ENCODE data around the gene TTC33. TPM values are rescaled to one million over a fixed set of nuclear protein-coding genes. Genes with fewer than 3 reads are reported as not detected.
"Not testable (repeated sequence)": the region's sequence is repeated elsewhere in the genome, so short reads cannot be mapped to it uniquely, and the experiment has no call there.

TTC33 gene
- total RNA-seq, 1 donor from 2014 or later, result 19.3 TPM

DNA sequence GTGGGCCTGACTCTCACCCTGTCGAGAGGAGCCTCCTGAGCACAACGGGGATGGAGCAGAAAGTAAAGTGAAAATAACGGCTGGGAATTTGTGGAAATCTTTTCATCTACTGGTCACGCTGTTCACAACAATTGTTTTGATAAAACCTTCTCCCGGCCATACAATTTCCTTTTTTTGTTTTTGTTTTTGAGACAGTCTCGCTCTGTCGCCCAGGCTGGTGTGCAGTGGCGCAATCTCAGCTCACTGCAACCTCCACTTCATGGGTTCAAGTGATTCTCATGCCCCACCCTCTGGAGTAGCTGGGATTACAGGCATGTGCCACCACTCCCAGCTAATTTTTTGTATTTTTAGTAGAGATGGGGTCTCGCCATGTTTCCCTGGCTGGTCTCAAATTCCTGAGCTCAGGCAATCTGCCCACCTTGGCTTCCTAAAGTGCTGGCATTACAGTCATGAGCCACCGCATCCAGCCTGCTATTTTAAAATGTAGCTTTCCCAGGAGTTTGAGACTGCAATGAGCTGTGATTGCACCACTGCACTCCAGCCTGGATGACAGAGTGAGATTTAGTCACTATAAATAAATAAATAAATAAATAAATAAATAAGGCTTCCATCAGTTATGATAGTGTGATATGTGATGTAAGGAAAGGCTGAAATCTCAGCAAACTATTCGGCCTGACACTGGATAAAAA lies 149.5 kb downstream of the TTC33 start:
- intact Hi-C loops (cut with DNase I), result no loop called here
- peak; percentile 18 for DNase-seq (ENCODE audit: missing footprints)
- no peak for ATAC-seq

DNA sequence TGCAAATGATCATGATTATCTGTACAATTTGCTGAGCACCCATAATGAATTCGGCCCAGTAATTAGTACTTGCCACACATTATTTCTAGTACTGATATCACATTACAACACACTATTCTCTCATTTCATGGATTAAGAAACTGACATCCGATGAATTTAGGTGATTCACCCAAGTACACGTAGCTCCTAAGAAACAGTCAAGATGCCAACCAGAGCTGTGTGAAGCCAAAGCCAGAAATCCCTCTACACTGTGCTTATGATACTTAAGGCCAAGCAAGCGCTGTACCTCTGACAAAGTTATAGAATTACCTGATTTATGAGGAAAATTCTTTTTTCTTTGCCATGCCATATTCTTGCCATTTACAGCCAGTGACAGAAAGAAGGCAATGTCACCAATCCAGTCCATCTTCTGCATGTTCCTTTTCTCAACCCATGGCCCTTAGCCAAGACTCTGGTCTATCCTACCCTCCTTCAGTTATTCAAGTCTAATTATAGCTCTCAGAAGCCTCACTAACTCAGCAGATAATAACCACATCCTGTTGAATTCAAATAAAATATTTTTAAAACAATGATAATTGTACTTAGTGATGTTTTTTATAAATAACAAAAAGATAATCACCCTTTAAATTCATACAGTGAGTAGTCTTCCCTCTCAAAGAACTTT lies 150.3 kb downstream of the TTC33 start:
- intact Hi-C loops (cut with DNase I), result no loop called here
- DNase-seq (ENCODE audit: missing footprints) (no peak), ATAC-seq (no peak)

DNA sequence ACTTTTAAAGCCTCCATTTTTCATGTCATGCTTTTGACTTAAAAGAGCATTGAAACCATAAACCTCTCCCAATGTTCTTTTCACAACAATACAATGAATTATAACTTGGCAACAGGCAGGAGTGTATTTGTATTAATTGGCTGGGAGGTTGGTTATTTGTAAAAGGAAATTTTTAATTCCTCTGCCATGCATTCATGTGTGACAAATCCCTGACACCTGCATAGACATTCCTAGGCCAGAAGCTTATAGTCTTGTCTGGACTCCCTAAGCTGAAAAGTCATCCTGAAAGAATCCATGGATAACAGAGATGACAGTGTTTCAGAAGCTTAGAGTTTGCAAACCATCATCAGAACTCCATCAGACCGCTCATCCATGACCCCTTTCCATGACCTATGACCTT lies 152.4 kb downstream of the TTC33 start:
- ATAC-seq, result no peak

DNA sequence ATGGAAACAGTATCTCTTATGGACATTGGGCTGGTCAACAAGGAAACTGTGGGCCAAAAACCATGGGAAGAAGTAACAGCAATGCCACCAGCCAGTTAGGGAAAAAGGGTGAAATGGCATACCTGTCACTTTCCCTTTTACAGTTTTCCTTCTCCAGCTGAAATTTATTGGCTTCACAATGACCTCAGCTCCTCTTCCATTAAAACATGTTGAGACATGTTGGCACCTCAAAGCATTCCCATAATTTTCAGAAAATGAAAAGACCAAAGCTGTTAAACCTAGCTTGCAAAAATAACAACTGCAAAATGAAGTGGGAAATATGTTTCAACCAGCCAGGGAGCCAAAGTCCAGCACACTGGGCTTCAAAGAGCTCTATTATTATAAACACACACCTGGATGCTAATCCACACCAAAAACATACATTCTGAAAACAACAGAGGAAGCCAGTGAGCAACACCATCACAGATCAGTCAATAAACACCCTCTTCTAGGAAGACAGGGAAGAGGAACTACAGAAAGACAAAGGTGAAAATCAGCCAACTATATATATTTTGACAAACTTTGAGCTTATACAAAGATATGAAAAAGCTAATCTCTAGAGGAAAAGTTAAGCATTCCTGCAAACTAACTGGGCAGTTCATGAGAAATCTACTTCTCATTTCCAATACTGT lies 154.4 kb downstream of the TTC33 start:
- intact Hi-C loops (cut with DNase I), result no loop called here
- DNase-seq (ENCODE audit: missing footprints), result no peak
- no peak for ATAC-seq

More for the DNA sequence above, 152.4 kb downstream of the TTC33 start:
- intact Hi-C loops (cut with DNase I), result no loop called here
- no peak for DNase-seq (ENCODE audit: missing footprints)

DNA sequence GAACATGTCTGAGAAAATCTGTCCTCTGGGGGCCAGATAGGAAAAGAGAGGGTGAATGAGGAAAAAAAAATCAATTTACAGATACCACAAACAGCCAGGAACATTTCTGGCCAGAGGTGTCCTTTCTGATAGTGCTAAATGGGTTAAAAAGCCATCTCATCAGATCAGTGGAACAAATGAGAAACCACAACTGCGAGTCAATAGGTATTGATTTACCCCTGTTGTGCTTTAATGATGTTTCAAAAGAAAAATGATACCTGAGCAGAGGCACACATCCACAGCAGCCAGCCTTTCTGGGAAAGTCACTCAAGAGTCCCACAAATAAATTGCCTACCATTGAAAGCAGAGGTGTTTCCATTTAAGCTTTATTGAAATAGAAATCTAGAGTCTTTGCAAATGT lies 155.4 kb downstream of the TTC33 start:
- intact Hi-C loops (cut with DNase I), result no loop called here
- no peak for ATAC-seq
- DNase-seq (ENCODE audit: missing footprints), result no peak

DNA sequence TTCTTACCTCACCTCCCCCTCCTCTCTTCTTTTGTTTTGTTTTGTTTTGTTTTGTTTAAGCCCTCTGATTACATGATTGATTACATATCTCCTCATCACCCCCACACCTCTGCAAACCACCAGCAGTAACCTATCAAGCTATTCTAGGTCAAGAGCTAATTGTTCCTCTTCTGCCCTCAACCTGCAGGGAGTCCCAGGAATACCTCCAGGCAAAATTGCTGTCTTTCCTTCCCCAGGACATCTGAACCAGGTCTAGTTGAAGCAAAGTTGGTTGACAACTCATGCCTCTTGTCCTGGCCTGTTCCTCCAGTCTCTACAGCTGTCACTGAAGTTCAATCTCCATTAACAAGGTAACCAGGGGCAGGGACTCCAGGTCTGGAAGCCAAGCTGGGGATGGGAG lies 156.1 kb downstream of the TTC33 start:
- DNase-seq (ENCODE audit: missing footprints) (no peak), ATAC-seq (no peak)
- intact Hi-C loops (cut with DNase I), result no loop called here

DNA sequence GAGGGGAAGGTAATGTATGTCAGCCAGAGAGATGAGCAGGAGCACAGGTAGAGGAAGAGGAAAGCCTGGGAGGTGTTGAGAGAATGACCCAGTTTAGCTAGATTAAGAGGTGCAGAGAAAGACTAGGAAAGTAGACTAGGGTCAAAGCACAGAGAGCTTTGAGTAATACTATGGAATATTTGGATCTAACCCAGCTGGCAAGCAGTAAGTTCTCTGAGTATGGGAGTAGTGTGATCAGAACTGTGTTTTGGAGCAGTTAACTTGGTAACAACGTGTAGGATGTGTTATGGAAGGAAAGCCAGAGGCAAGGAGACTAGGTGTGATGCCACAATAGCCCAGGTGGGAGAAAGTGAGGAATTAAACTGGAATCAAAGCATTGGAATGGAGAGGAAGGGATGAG lies 160.9 kb downstream of the TTC33 start:
- DNase-seq (ENCODE audit: missing footprints) (no peak), ATAC-seq (no peak)
- intact Hi-C loops (cut with DNase I), result no loop called here

DNA sequence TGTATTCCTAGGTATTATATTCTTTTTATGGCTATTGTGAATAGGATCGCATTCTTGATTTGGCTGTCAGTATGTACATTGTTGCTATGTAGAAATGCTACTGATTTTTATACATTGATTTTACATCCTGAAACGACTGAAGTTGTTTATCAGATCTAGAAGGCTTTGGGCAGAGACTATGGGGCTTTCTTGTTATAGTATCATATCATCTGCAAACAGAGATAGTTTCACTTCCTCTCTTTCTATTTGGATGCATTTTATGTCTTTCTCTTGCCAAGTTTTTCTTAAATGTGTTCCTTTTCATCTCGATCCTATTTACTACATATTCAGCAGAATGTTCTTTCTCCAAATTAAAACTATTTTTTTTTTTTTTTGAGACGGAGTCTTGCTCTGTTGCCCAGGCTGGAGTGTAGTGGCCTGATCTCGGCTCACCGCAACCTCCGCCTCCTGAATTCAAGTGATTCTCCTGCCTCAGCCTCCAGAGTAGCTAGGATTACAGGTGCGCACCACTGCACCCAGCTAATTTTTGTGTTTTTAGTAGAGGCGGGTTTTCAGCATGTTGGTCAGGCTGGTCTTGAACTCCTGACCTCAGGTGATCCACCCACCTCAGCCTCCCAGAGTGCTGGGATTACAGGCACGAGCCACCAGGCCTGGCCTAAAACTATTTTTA lies 163.9 kb downstream of the TTC33 start:
- ATAC-seq; DNase-seq (ENCODE audit: missing footprints); intact Hi-C loops (cut with DNase I): not testable (repeated sequence)

DNA sequence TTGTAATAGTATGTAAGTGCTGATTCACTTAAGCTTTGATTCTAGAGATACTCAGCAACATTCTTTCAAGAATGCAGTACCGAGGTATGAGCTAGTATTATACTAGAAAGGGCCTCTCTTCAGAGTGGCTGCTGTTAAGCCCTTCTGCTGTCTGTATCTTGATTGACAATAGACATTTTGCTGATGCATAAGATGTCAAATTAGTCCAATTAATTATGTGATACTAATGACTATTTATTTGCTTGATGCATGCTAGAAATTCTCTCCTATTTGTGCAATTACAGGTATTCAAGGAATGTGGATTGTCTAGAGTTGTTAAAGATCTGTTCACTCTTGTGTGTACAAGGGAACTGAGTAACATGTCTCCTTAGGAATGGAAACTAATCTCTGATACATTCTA lies 168.4 kb downstream of the TTC33 start:
- intact Hi-C loops (cut with DNase I), result no loop called here
- ATAC-seq, result no peak
- no peak for DNase-seq (ENCODE audit: missing footprints)

DNA sequence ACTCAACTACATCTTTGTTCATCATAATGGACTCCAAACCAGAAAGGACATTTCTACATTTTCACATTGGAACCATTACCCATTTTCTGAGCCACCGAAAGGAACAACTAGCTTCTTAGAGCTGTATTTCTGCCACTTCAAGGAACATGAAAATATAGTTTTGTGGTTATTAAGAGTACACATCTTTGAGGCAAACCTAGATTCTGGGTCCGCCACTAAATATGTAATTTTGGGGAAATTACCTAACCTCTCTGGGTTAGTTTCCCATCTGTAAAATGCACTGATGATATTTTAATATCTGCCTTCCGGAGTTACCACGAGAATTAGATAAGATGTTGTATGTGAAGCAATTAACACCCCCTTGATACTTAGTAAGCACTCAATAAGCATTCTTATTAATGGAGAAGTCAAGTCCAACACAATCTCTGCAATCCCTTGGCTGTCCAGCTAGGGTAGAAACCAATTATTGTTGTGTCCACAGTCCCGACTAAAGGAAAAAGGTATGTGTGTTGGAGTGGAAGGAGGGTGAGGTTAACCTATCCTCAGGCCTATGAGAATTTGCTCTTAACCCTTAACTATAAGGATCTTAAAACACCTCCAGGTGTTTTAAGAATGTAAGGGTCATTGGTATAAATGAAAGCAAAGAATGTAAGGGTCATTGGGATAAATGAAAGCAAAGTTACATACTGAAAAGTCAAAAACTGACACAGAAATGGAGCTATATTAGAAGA lies 170.1 kb downstream of the TTC33 start:
- intact Hi-C loops (cut with DNase I), result no loop called here
- ATAC-seq, result no peak
- DNase-seq (ENCODE audit: missing footprints), result no peak

DNA sequence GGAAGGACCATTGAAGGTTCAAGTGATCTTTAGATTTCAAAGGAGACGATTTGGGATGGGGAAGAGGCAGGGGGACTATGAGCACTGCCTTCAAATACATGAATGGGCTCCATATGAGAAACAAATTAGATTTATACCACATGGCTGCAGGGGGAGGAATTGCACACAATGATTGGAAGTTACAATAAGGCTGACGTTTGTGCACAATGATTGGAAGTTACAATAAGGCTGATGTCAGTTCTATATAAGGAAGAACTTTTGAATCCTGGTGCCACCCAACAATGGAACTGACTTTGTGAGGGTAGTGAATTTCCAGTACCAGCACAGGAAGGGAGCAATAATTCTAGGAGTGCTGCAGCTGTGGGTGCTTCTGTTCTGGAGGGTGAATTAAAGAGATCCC lies 171.7 kb downstream of the TTC33 start:
- DNase-seq (ENCODE audit: missing footprints) (no peak), ATAC-seq (no peak)
- intact Hi-C loops (cut with DNase I), result no loop called here

DNA sequence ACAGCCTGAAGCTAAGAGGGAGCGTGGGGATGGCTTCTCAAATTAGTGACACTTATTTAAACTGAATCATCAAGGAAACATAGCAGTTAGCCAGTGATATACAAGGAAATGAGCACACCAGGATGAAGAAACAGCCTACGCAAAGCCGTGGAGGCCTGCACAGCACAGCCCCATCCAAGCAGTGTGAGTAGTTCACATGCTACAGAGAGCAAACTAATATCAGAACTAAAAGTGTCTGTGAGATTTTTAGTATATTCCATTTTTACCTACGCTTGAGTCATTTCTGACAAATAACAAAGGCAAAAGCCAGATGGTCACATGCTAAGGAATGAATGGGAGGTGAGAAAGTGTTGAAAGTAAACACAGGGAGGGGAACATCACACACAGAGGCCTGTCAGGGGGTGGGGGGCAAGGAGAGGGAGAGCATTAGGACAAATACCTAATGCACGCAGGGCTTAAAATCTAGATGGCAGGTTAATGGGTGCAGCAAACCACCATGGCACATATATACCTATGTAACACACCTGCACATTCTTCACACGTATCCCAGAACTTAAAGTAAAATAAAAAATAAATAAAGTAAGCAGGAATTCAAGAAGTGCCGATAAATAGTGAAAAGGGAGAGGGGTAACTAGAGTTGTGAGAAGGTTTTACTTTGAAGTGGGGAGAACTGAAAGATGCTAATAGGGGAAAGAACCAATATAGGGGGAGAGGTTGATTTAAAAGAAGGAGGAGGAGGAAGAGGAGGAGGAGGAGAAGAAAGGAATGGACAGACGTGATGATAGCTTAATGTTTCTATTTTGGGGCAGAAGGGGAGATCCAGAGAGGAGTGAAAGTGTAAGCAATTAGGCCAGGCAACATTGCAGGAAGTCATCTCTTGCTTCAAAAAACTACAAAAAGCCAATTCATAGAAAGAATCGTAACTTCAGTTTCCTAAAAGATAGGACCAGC lies 177.0 kb downstream of the TTC33 start:
- peak; percentile 65 for ATAC-seq
- DNase-seq (ENCODE audit: missing footprints), result no peak
- intact Hi-C loops (cut with DNase I), result no loop called here

DNA sequence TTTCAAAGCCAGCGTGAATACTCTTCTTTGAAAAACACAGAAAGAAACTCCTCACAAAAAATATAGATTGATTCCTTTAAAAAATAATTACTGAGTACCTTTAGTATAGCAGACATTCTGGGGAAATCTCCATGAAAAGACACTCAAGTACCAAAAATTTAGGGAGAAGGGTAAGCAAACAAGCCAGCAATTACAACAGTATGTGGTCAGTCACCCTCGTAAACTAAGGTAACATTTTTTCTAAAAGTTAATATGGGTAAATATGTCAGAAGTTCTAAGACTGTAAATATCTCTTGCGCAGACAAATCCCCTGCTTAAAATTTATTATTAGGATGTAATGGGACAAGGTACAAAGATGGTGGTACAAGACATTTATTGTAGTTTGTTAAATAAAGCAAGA lies 178.0 kb downstream of the TTC33 start:
- intact Hi-C loops (cut with DNase I), result no loop called here
- ATAC-seq, result no peak

DNA sequence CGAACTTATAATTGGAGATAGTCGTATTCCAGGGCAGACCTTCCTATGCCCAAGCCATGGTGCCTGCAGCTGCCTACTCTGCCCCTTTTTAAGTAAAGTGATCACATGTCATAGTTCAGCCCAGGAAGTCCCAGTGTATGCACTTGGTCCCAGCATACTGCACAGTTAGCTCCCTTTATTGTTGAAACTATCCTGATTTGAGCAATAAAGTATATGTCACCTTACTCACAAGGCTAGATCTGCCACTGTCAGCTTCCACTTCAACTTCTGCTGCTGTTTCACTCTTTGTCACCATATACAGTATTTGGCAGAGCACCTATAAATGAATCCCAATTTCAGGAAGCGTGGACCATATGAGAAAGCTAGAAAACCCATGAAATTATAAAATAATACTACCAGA lies 179.8 kb downstream of the TTC33 start:
- intact Hi-C loops (cut with DNase I), result no loop called here
- ATAC-seq (no peak), DNase-seq (ENCODE audit: missing footprints) (no peak)

More for the DNA sequence above, 178.0 kb downstream of the TTC33 start:
- no peak for DNase-seq (ENCODE audit: missing footprints)

DNA sequence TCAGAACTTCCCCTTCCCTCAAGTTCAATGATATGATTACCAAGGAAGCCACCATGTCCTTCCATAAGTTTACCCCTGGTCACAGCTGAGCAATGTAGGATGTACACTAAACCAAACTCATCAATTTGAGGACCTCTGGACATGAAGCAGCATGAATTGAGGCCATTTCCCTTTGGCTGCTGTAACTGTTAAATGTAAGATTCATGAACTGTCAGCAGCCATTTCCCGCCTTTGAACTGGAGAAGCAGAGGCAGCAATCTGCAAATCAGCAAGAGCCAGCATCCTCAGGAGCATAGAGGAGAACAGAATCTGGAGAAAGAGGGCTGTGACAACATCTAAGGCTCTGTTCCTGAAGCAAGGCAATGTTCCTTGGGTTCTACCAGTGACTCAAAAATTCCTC lies 180.3 kb downstream of the TTC33 start:
- ATAC-seq (no peak), DNase-seq (ENCODE audit: missing footprints) (no peak)
- intact Hi-C loops (cut with DNase I), result no loop called here

DNA sequence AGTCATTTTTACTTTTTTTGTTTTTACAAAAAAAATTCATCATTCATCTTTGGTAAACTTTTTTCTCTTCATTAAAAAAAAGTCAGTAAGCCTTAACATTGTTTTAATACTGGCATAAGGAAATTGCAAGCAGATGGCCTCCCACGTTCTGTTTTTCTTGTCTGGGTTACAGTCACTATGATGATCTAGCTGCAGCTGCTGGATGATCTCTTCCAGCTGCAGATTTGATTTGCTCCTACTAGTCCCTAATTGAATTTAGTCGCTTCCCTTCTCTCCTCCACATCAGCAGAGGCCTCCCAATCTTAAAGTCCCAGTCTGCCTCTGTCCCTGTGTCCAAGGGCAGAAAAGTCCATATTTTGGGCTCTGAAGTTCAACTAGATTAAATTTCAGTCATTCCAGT lies 182.8 kb downstream of the TTC33 start:
- ATAC-seq (peak; percentile 91), DNase-seq (ENCODE audit: missing footprints) (no peak)
- intact Hi-C loops (cut with DNase I), result loop anchor here (5.0 kb wide), 1 partner anchor 109 kb away; no protein-coding TSS in a partner anchor

DNA sequence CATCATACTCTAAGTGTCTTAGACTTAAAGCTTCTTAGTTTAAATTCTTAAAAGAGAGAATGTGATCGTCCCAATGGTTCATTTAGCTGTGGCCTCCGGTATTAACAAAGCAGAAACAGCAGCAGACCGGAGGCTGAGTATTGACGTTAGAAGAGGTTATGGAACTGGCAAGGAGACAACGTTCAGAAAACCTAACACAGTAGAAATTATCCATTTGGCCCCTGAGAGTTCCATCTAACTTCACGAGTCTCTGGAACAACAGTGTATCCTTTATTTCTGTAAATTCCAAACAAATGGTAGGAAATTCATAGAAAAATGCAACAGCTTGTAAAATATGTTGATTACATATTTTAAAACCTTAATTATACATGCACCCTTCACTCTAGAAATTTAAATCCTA lies 183.4 kb downstream of the TTC33 start:
- ATAC-seq (peak; percentile 39), DNase-seq (ENCODE audit: missing footprints) (no peak)
- intact Hi-C loops (cut with DNase I), result loop anchor here (5.0 kb wide), 1 partner anchor 110 kb away; no protein-coding TSS in a partner anchor

DNA sequence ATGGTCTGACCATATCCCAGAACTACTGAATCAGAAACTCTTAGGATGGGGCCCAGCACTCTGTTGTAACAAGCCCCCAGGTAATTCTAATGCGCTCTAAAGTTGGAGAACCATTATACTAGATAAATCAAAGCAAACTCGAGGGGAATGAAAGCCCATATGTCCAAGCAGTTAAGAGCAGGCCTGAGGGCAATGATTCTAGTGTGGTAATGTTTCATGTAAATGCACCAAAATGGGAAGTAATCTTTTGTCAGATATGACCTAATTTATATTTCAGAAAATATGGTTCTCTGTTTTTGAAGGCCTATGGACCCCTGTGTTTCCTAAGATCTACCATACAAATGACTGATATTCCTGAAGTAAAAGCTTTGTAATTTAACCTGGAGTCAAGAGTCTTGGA lies 184.0 kb downstream of the TTC33 start:
- DNase-seq (ENCODE audit: missing footprints) (no peak), ATAC-seq (no peak)
- intact Hi-C loops (cut with DNase I), result loop anchor here (5.0 kb wide), 1 partner anchor 111 kb away; no protein-coding TSS in a partner anchor
